GM18867 (cell line): ENCODE measurements around the gene SAMHD1.
"Not testable (repeated sequence)": the region's sequence is repeated elsewhere in the genome, so short reads cannot be mapped to it uniquely, and the experiment has no call there.

ENCODE experiments used
- ATAC-seq: cut with Tn5 transposase; IDR thresholded peaks from one replicate; pipeline ENCODE4 v1.9.1; 2021; ENCODE audit warnings: mild to moderate bottlenecking, moderate library complexity; ENCODE audit not compliant: unreplicated experiment

The SAMHD1 gene

GRCh38 chr20:36917943-36918342 lies 33.6 kb downstream of the SAMHD1 start:
- ATAC-seq = no peak

GRCh38 chr20:36917240-36917639 lies 34.3 kb downstream of the SAMHD1 start:
- ATAC-seq = no peak

GRCh38 chr20:36916199-36916598 lies 35.3 kb downstream of the SAMHD1 start:
- no peak for ATAC-seq

GRCh38 chr20:36908603-36909002 lies 42.9 kb downstream of the SAMHD1 start:
- no peak for ATAC-seq

GRCh38 chr20:36906086-36906485 lies 45.4 kb downstream of the SAMHD1 start:
- ATAC-seq = not testable (repeated sequence)

GRCh38 chr20:36905566-36905965 lies 45.9 kb downstream of the SAMHD1 start:
- ATAC-seq = not testable (repeated sequence)

GRCh38 chr20:36904690-36905089 lies 46.8 kb downstream of the SAMHD1 start:
- ATAC-seq = no peak

- no peak for ATAC-seq
These were observed 56.5 kb downstream of the SAMHD1 start for GRCh38 chr20:36895036-36895435.

- no peak for ATAC-seq
These were observed 57.7 kb downstream of the SAMHD1 start for GRCh38 chr20:36893801-36894200.

GRCh38 chr20:36891211-36891610 lies 60.3 kb downstream of the SAMHD1 start:
- ATAC-seq = no peak

- ATAC-seq = no peak
These were observed 60.9 kb downstream of the SAMHD1 start for GRCh38 chr20:36890586-36890985.

- no peak for ATAC-seq
These were observed 62.5 kb downstream of the SAMHD1 start for GRCh38 chr20:36888880-36889516.

- no peak for ATAC-seq
These were observed 63.8 kb downstream of the SAMHD1 start for GRCh38 chr20:36887752-36888090.

GRCh38 chr20:36886859-36887751 lies 64.4 kb downstream of the SAMHD1 start:
- ATAC-seq = peak; percentile 63

GRCh38 chr20:36885356-36885755 lies 66.2 kb downstream of the SAMHD1 start:
- ATAC-seq = no peak

- no peak for ATAC-seq
These were observed 67.5 kb downstream of the SAMHD1 start for GRCh38 chr20:36883977-36884535.

GRCh38 chr20:36881888-36882287 lies 69.6 kb downstream of the SAMHD1 start:
- peak; percentile 54 for ATAC-seq

- no peak for ATAC-seq
These were observed 70.2 kb downstream of the SAMHD1 start for GRCh38 chr20:36881331-36881730.

GRCh38 chr20:36880741-36881250 lies 70.7 kb downstream of the SAMHD1 start:
- ATAC-seq = no peak

- ATAC-seq = no peak
These were observed 72.6 kb downstream of the SAMHD1 start for GRCh38 chr20:36878941-36879340.

- ATAC-seq = no peak
These were observed 75.1 kb downstream of the SAMHD1 start for GRCh38 chr20:36876473-36876833.
